HPDE6-E6E7 (cell line): Measurements from ENCODE around the gene ARNT2.

Experiments used
- DNase-seq: peaks from one replicate; pipeline ENCODE4 v3.0.0; 2011; ENCODE audit warnings: missing footprints; ENCODE audit errors: extremely low spot score

Gene ARNT2

GRCh38 chr15:80556694-80557367, 152.6 kb downstream of the ARNT2 start:
- no peak for DNase-seq

GRCh38 chr15:80557441-80558234, 153.5 kb downstream of the ARNT2 start:
- no peak for DNase-seq

GRCh38 chr15:80558631-80559319, 154.6 kb downstream of the ARNT2 start:
- no peak for DNase-seq

- DNase-seq = no peak
These were observed 155.1 kb downstream of the ARNT2 start for GRCh38 chr15:80559320-80559693.

- no peak for DNase-seq
These were observed 155.6 kb downstream of the ARNT2 start for GRCh38 chr15:80559761-80560160.

- DNase-seq = no peak
These were observed 156.6 kb downstream of the ARNT2 start for GRCh38 chr15:80560601-80561400.

- DNase-seq = no peak
These were observed 157.3 kb downstream of the ARNT2 start for GRCh38 chr15:80561500-80561899.

- DNase-seq = no peak
These were observed 157.9 kb downstream of the ARNT2 start for GRCh38 chr15:80562033-80562432.

- no peak for DNase-seq
These were observed 158.7 kb downstream of the ARNT2 start for GRCh38 chr15:80562846-80563245.

GRCh38 chr15:80563372-80563997, 159.3 kb downstream of the ARNT2 start:
- no peak for DNase-seq

GRCh38 chr15:80564056-80564455, 159.9 kb downstream of the ARNT2 start:
- DNase-seq = no peak

- DNase-seq = no peak
These were observed 161.2 kb downstream of the ARNT2 start for GRCh38 chr15:80565398-80565797.

GRCh38 chr15:80565988-80566387, 161.8 kb downstream of the ARNT2 start:
- DNase-seq = no peak

- peak; percentile 83 for DNase-seq
These were observed 163.6 kb downstream of the ARNT2 start for GRCh38 chr15:80567721-80568157.

- DNase-seq = peak; percentile 54
These were observed 164.1 kb downstream of the ARNT2 start for GRCh38 chr15:80568298-80568697.

GRCh38 chr15:80568876-80569605, 164.9 kb downstream of the ARNT2 start:
- DNase-seq = no peak

- no peak for DNase-seq
These were observed 165.5 kb downstream of the ARNT2 start for GRCh38 chr15:80569656-80570055.

- DNase-seq = no peak
These were observed 166.4 kb downstream of the ARNT2 start for GRCh38 chr15:80570553-80570952.

GRCh38 chr15:80572337-80572736, 168.2 kb downstream of the ARNT2 start:
- no peak for DNase-seq

GRCh38 chr15:80573606-80574005, 169.4 kb downstream of the ARNT2 start:
- DNase-seq = no peak

- no peak for DNase-seq
These were observed 170.4 kb downstream of the ARNT2 start for GRCh38 chr15:80574590-80574989.
